ENCODE data around the gene VAT1.

- TF ChIP-seq CTCF (IDR thresholded peaks at IDR 0.05; ENCODE audit: insufficient read depth, low read depth, low read length) (no peak), EZH2 (IDR thresholded peaks at IDR 0.05; ENCODE audit: insufficient read depth, low read length) (no peak)
These were observed 33.0 kb downstream of the VAT1 start for GRCh38 chr17:42989141-42989540.

Data from astrocyte (in vitro differentiated cells and primary cell).